Activated naive CD8-positive, alpha-beta T cell treated with anti-CD3 and anti-CD28 coated beads, Interleukin-2, amount 50 U/mL, for 16 hours (primary cell): ENCODE measurements around the gene PRDM16.

Experiments
- DNase-seq: peaks from one replicate; pipeline ENCODE4 v3.0.0-alpha.2; 2020; ENCODE audit warnings: low read depth, low spot score

Gene PRDM16

DNA sequence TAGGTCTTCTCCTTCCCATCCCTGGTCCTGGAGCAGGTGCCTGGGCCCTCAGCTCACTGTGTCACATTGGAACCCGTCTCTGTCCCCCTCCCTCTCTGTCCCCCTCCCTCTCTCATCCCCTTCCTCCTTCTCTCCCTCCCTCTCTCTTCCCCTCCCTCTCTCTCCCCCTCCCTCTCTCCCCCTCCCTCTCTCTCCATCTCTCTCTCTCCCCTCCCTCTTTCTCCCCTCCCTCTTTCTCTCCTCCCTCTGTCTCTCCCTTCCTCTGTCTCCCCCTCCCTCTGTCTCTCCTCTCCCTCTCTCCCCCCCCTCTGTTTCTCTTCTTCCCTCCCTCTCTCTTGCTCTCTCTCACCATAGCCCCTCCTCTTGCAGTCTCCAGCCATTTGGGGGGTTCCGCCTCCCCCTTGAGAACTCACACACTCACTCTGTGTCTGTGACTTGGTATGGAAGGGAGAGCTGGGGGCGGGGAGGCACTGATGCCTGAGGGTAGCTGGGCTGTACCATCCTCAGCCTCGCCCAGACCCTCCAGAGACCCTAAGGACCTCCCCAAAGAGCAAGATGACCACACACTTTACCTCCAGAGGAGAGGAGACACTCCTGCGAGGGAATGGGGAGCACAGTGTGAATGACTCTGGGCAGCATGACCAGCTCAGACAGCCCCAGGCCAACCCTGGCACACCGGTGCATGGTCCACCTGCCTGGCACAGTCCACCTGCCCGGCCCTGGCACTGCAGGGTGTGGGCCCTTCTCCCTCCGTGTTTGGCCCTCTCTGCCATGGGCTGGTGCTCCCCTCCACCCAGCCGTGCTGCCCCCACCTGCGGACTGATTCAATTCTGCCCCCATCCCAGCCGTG, 282.7 kb downstream of the PRDM16 start:
- DNase-seq = no peak

DNA sequence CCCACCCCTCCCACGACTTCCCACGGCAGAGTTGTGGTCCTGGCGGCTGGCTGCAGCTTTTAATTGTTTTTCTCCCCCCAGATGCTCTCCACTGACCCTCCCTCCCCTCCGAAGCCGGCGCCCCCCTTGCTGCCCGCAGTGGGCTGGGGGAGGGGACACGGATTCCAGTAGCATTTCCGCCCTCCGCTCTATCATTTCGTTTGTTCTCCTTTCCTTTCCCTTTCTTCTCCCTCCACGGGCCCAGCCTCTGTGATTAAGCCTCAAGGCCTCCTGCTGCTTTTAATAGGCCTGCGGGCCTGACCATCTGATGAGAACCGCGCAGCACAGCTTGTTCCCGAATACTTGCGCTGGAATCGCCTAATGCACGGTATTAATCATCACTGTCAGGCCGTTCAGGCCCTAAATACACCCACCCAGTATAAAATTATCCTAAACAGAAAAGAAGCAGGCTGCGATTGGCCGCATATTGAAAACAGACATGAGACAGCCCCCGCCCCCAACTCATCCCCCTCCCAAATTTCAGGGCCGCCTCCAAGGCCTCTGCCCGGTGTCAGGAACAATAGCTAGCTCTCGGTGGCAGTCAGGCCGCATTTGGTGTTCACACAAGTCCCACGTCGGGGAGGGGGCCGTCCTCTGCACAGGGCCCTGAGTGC, 283.4 kb downstream of the PRDM16 start:
- no peak for DNase-seq

GRCh38 chr1:3352952-3353331, 283.9 kb downstream of the PRDM16 start:
- DNase-seq = no peak

DNA sequence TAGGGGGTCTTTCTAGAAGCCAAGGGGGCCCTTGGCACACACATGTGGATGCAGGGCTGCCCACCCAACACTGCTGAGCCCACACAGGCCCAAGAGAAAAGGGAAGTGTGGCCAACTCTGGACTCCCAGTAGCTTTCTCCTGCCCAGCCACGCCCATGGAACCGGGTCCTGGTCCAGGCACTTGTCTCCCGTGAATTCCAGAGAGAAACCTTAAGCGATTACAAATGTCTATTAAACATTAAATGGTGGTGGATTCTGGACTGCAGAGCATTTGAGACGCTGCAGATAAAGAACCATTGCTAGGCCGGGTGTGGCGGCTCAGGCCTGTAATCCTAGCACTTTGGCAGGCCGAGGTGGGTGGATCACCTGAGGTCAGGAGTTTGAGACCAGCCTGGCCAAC, 284.9 kb downstream of the PRDM16 start:
- no peak for DNase-seq

DNA sequence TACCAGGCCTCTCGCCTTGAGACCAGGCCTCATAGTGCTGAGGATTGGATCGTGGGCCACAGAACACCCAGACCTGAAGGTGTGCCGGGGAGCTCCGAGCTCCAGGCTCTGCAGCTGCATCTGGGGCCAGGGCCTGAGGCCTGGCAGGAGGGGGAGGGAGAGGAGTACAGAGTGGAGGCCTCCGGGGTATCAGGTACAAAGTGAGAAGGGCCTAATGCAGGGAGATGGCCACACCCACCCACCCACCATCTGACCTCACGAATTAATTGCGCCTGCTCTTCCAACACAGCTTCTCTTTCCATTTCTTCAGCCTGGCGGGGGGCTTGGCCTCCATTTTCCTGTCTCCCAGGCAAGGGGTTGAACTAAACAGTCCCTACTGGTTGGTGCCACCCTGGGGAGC, 286.1 kb downstream of the PRDM16 start:
- DNase-seq = no peak

GRCh38 chr1:3355894-3356826, 287.2 kb downstream of the PRDM16 start:
- no peak for DNase-seq

DNA sequence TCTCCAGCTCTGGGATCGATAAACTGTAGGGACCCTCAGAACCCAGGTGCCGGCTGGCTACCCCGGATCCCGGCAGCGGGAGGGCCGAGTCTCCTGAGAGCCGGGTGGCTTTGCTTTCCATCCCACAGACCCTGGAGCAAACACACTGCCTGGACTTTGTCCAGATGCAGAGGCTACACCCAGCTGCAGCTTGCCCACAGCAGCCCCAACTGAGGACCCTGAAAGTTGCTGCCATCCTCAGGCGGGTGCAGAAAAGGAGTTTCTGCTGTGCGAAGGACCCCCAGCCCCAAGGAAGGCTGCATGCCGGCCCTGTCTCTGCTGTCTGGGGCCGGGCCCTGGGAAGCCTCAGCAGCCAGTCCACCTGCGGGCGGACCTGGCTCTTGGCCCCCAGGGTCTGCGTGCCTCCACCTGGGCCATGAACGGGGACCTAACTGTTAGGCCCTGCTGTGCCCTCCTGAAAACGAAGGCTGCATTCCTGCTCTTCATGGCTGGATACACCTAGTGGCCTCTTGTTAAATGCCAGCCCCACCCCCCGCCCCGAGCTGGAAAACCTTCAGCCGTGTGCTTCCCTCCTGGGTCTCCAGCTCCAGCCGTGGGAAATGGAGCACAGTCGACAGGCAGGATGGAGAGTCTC, 287.9 kb downstream of the PRDM16 start:
- no peak for DNase-seq

DNA sequence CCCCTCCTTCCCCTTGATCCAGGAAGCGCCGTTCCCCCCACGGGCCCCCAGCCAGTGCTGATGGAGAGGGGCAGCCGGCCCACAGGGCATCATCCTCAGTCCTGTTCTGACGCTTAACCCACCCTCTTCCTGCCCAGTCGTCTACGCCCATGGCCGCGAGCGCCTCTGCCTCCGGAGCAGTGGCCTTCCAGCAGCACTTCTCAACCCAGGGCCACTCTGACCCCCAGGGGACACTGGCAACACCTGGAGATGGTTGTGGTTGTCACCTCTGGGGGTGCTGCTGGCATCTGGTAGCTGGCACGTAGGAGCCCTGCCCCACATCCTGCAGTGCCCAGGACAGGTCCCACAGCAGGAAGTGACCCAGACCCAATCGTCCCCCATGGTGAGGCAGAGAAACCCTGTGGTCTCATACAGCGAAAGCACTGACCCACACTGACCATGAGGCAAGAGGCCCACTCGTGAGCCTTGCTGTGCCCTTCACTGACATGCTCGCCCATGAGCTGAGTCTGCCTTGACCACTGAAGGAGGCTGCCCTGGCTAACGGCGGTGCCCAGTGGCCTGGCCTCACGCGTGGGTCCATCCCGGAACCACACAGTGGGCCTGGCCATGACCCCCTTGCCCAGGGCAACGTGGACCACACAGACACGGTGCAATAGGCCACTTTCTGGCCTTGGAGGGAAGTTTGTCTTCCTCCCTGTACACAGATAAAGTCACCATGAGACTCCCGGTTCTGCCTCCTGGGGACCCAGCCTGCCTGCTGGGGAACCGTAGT, 288.7 kb downstream of the PRDM16 start:
- DNase-seq = no peak

DNA sequence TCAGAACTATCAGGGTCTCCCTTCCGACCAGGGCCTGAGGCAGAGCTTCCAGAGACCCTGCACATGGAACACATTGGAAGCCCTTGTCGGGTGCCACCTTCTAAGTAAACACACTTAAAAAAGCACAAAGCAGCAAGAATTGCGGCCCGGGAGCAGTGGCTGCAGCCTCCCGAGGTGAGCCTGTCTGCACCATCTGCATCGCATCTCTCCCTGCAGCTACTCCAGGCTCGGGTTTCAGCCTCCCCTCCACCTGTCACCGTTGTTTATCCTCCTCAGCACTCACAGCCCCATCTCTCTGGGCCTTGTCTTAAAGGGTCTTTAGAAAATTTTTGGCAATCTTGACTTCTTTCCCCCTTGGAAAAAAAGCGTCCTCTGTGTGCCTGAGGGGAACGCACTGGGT, 290.3 kb downstream of the PRDM16 start:
- no peak for DNase-seq

DNA sequence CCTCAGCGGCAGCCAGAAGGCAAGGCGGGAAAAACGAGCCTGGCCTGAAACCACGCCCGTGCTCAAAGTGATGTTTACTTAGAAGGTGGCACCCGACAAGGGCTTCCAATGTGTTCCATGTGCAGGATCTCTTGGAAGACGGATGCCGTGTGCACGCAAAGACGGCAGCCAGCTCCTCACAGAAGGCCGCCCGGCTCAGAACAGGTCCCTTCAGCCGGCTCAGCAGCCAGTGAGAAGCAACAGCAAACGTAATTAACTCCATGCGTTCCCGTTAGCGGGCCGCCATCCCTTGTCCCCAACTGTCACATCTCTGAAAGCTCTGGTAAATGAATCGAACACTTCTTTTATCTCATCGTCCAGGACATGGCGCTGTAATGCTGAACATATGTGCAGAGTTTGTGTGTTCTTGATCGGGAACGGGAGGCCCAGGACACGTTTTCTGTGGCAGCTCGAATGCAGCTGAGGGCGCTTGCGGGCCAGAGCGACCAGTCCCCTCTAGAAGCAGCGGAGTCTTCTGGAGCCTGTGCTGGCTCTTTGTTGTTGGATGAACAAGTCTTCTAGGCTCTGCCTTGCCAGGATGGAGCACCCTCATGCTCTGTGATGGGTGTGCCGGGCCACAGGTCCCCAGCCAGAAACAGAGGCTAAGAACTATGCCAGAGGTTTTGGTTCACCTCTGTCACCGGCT, 290.9 kb downstream of the PRDM16 start:
- no peak for DNase-seq

- DNase-seq = no peak
Observed at GRCh38 chr1:3360646-3361257, 291.7 kb downstream of the PRDM16 start.

GRCh38 chr1:3363023-3363422, 294.0 kb downstream of the PRDM16 start:
- DNase-seq = no peak

- no peak for DNase-seq
Observed at GRCh38 chr1:3363756-3364155, 294.8 kb downstream of the PRDM16 start.

- DNase-seq = no peak
Observed at GRCh38 chr1:3364551-3364950, 295.5 kb downstream of the PRDM16 start.

DNA sequence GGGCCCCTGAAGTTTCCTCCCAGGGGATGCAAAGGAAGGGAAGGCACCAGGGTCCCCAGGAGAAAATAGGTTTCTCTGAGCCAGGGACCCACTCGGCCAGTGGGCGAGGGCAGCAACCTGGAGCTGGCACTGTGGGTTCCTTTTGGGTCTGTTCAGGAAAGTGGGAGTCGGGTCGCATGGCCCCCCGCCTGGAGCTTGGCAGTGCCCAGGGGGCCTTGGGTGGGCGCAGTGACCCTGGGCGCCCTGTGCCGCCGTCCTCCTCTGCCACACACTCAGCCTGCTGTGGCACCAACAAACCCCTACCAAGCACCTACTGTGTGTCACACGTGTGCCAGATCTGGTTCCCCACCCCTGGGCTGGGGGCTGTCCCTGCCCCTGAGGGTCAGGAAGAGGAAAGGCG, 296.0 kb downstream of the PRDM16 start:
- DNase-seq = no peak

GRCh38 chr1:3365523-3366125, 296.6 kb downstream of the PRDM16 start:
- DNase-seq = no peak

DNA sequence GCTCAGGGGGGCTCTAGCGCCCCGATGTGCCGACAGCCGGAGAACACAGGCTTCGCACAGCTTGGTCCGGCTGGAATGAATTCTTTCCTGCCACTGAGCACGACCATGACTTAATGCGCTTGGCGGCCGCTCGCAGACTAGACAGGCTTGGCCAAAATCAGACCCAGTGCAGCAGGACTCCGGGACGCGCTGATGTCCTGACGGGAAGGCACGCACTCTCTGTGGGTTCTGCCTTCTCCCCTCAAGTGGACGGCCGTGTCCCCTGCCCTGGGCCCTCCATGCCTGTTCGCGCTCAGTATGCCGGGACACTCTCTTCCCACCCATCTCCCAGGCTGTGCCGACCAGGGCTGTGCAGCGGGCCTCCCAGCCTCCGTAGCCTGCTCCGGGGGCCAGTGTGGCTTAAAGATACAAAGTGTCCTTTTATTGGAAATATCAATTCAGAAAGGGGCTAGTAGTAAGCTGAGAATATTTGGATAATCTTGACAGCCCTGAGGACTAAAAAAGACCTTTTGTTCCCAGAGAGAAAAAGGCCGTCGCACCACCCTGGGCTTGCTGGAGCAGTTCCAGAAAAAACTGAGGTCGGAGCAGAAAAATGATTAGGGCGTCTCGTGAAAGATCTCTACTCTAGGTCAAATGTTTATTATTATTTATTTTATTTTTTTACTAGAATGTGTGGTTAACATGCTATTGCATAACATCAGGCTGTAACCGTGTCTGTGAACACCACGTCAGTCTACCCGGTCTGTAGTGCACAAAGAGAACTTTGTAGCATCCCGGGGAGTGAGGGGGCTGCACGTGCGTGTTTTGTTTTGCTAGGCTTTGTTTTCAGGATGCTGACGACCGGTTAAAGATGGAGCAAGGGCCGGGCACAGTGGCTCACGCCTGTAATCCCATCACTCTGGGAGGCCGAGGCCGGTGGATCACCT, 297.4 kb downstream of the PRDM16 start:
- no peak for DNase-seq

DNA sequence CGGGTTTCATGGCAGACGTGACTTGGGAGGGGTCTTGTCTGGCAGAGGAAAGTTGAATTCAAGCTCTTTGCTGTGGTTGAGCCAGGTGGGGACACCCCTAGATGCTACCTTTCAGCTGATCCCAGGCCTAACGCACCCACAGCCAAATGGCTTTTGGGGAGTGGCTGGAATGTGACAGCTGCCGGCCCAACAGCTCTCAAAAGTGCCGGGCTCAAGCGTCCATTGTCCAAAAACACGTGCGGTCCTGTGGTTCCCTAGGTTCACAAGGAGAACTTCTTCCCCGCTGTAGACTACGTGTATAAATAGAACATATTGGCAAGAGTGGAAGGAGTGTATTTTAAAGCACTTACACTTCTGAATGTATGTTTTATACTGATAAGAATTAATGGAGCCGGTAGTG, 298.4 kb downstream of the PRDM16 start:
- no peak for DNase-seq
